GM19395 (cell line): ENCODE results near the gene ERCC1.

ENCODE experiments used
- ATAC-seq: cut with Tn5 transposase; IDR thresholded peaks from one replicate; pipeline ENCODE4 v1.9.1; 2021; ENCODE audit warnings: mild to moderate bottlenecking, moderate library complexity; ENCODE audit not compliant: unreplicated experiment

ERCC1 gene

DNA sequence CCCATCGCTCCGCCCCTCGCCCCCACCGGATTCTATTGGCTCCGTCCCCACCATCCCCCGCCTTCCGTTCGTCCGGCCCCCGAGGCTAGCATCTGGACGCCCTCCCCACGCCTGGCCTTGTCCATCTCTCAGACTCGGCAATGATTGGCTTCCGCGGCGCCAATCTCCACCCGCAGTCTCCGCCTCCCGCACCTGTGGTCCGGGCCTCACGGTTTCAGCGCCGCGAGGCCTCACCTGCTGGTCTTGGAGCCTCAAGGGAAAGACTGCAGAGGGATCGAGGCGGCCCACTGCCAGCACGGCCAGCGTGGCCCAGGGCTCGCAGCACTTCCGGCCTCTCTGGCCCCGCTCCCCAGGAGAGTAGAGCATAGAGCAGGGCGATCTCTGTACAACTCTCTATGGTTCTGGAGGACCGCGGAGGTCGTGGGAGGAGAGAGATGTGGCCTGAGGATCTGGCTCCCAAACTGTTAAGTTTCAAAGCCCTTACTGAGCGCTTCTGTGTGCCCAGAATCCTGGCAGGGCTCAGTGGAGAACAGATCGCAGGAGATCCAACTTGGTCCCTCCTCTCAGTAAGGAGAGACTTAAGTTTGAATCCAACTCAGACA is at the start of gene ERCC1:
Gene ERCC1 (minus strand): TSS at position 329 of the 602 bp plus-strand sequence. CDS start 543 bp downstream, outside the sequence.
- ATAC-seq: peak; percentile 71

GRCh38 chr19:45473367-45473681 is 49.6 kb upstream of the ERCC1 start:
- ATAC-seq: no peak

DNA sequence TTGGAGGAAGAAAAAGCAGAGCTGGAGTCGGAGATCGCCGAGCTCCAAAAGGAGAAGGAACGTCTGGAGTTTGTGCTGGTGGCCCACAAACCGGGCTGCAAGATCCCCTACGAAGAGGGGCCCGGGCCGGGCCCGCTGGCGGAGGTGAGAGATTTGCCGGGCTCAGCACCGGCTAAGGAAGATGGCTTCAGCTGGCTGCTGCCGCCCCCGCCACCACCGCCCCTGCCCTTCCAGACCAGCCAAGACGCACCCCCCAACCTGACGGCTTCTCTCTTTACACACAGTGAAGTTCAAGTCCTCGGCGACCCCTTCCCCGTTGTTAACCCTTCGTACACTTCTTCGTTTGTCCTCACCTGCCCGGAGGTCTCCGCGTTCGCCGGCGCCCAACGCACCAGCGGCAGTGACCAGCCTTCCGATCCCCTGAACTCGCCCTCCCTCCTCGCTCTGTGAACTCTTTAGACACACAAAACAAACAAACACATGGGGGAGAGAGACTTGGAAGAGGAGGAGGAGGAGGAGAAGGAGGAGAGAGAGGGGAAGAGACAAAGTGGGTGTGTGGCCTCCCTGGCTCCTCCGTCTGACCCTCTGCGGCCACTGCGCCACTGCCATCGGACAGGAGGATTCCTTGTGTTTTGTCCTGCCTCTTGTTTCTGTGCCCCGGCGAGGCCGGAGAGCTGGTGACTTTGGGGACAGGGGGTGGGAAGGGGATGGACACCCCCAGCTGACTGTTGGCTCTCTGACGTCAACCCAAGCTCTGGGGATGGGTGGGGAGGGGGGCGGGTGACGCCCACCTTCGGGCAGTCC is 49.0 kb upstream of the ERCC1 start:
- no peak for ATAC-seq

GRCh38 chr19:45471931-45472562 is 48.3 kb upstream of the ERCC1 start:
- ATAC-seq: no peak

GRCh38 chr19:45471111-45471930 is 47.6 kb upstream of the ERCC1 start:
- no peak for ATAC-seq

GRCh38 chr19:45470762-45471081 is 47.0 kb upstream of the ERCC1 start:
- ATAC-seq: no peak

GRCh38 chr19:45469945-45470761 is 46.4 kb upstream of the ERCC1 start:
- ATAC-seq: no peak

GRCh38 chr19:45469132-45469944 is 45.6 kb upstream of the ERCC1 start:
- ATAC-seq: peak; percentile 54

DNA sequence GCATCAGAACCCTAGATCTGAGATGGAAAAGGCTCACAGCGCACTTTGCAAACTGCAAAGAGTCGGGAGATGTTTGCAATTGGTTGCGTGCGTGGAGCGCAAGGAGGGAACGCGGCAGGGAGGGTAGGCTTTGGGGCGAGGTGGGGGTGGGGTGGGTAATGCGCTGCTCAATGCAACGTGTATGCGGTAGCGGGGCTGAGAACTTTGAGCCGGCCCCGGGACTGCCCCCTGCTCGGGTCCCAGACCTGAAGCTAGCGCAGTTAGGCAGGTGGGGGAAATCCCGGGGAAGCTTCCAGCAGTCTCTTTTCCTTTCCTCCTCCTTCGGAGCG is 45.0 kb upstream of the ERCC1 start:
- peak; percentile 23 for ATAC-seq

DNA sequence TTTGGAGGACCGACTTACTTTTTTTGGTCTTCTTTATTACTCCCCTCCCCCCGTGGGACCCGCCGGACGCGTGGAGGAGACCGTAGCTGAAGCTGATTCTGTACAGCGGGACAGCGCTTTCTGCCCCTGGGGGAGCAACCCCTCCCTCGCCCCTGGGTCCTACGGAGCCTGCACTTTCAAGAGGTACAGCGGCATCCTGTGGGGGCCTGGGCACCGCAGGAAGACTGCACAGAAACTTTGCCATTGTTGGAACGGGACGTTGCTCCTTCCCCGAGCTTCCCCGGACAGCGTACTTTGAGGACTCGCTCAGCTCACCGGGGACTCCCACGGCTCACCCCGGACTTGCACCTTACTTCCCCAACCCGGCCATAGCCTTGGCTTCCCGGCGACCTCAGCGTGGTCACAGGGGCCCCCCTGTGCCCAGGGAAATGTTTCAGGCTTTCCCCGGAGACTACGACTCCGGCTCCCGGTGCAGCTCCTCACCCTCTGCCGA is 44.5 kb upstream of the ERCC1 start:
- no peak for ATAC-seq

DNA sequence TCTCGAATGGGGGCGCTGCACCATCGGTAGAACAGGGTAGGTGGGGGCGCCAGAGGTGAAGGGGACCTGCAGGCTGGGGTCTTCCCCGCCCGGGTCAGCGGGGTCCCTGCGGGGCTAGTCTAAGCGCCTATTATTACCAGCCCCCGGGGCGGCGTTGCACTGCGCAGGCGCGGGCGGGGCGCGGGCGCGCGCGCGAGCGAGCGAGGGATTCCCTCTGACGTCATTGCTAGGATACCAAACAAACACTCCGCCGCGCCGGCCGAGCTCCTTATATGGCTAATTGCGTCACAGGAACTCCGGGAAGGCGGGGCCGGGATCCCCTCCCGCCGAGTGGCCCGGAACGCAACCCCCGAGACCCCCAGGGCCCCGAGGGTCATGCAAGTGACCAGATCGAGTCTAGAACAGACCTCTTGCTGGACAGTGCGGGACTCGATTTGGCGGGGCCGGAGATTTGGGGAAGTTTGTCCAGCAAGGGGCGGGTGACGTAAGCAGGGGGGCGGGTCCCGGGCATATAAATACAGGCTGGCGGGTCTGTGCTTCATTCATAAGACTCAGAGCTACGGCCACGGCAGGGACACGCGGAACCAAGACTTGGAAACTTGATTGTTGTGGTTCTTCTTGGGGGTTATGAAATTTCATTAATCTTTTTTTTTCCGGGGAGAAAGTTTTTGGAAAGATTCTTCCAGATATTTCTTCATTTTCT is 43.9 kb upstream of the ERCC1 start, which contains the start of gene FOSB:
Gene FOSB (plus strand): TSS at position 541 of the 703 bp plus-strand sequence. CDS start 591 bp downstream, outside the sequence.
- ATAC-seq: peak; percentile 49

- no peak for ATAC-seq
These were observed 43.4 kb upstream of the ERCC1 start for GRCh38 chr19:45467115-45467455.

DNA sequence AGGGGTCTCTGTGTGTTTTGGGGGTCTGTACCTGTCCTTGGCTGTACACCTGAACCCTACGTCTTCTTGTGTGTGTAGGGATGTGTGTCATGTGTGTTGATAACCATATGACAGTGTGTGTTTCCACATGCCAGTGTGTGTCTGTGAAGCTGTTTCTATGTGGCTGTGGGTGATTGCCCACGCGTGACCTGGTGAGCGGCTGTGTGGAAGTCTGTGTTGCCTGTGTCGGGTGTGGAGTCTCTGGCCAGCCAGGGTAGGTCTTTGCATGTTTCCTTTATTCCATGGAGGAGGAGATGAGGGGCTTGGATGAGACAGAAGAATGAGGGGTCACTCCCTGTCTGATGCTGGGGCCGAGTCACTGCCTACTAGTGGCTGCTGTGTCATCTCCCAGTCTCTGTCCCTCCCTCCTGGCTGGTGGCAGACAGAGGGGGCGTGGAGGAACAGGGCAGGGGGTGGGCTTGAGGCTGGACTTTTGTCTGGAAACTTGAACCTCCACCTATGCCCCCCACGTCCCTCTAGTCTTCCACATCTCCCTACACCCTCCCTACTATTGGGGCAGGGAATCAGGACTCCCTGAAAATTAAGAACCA is 41.2 kb upstream of the ERCC1 start:
- ATAC-seq: no peak

DNA sequence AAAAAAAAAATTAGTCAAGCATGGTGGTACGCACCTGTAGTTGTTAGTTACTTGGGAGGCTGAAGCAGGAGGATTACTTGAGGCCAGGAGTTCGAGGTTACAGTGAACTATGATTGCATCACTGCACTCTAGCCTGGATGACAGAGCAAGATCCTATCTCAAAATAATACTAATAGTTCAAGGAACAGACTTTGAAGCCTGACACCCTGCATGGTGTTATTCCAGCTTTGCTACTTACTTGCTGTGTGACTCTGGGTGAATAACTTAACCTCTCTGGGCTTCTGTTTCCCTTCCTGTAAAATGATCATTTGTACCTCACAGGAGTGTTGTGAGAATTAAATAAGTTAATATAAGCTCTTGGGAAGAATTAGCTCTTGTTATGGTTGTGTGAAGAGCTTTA is 40.6 kb upstream of the ERCC1 start:
- ATAC-seq: no peak

DNA sequence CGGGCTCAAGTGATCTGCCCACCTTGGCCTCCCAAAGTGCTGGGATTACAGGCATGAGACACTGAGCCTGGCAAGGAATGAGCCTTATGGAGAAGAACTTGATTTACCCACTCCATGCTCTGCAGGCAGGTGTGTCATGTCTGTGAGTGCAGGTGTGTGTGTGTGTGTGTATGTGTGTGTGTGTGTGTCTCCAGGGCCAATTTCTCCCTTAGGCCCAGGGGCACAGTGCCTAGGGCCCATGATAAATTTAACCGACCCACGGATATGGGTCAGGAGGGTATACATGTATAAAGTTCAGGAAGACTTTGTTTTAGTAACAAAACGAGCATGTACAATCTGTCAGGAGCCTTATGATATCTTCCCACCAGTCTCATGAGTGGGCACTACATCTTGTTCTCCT is 39.5 kb upstream of the ERCC1 start:
- no peak for ATAC-seq

DNA sequence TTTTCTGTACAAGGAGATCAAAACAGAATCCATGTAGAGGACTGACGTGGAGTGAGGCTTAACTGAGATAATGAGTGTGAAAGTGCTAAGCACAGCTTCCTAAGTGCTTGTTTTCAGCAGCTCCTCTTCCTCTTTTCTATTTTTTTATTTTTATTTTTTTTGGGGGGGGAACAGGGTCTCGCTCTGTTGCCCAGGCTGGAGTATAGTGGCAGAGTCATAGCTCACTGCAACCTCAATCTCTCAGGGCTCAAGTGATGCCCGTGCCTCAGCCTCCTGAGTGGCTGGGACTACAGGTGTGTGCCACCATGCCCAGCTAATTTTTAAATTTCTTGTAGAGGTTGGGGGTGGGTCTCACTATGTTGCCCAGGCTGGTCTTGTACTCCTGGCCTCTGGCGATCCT is 38.5 kb upstream of the ERCC1 start:
- ATAC-seq: no peak

GRCh38 chr19:45460807-45461347 is 37.2 kb upstream of the ERCC1 start:
- ATAC-seq: no peak

DNA sequence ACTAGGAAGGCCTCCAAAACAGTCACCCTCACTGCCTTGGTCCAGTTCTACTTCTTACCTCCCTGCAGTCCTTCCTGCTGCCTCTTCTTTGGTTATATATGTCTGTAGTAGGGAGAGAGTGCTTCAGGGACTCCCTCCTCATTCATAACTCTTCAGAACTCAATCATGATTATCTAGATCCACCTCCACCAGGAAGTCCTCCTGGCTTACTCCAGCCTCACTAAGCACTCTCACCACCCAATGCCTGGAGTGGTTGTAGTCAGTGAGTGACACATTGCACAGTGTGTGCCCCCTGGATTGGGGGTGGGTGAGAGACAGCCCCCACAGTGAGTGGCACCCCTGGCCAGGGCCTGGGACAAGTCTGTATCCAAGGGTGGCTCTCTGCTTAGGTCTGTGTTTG is 34.1 kb upstream of the ERCC1 start:
- ATAC-seq: no peak

DNA sequence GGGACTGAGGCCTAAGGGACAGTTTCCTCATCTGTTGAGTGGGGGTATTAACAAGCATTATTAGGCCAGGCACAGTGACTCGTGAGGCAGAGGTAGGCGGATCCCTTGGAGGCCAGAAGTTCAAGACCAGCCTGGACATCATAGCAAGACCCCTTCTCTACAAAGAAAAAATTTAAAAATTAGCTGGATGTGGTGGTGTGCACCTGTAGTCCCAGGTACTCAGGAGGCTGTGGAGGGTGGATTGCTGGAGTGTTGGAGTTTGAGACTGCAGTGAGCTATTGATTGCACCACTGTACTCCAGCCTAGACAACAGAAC is 32.7 kb upstream of the ERCC1 start:
- no peak for ATAC-seq
